Epithelial cell of proximal tubule (primary cell): ENCODE data around the gene CDK5RAP1. TPM values are rescaled to one million over a fixed set of nuclear protein-coding genes. Genes with fewer than 3 reads are reported as not detected.

Experiments used
- DNase-seq: peaks from one replicate; pipeline ENCODE4 v3.0.0-alpha.2; 2011; ENCODE audit warnings: low read depth
- H3K4me3 ChIP-seq: 2 replicates; pipeline ENCODE4 v1.5.1; 2011; ENCODE audit warnings: low read depth, mild to moderate bottlenecking, low read length
- total RNA-seq: library from RNA; depleted of rRNA; stranded (reverse); fragments of >200 nt; gene quantifications from 2 replicates; pipeline ENCODE4 v1.2.3, GENCODE V29; 2015
- TF ChIP-seq, protein P1 (sequence below): conservative IDR thresholded peaks from 2 replicates; pipeline ENCODE4 v1.5.1; 2012; ENCODE audit warnings: low read depth, mild to moderate bottlenecking, low read length

The CDK5RAP1 gene, protein sequence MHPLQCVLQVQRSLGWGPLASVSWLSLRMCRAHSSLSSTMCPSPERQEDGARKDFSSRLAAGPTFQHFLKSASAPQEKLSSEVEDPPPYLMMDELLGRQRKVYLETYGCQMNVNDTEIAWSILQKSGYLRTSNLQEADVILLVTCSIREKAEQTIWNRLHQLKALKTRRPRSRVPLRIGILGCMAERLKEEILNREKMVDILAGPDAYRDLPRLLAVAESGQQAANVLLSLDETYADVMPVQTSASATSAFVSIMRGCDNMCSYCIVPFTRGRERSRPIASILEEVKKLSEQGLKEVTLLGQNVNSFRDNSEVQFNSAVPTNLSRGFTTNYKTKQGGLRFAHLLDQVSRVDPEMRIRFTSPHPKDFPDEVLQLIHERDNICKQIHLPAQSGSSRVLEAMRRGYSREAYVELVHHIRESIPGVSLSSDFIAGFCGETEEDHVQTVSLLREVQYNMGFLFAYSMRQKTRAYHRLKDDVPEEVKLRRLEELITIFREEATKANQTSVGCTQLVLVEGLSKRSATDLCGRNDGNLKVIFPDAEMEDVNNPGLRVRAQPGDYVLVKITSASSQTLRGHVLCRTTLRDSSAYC
- 28.8 and 42.1 TPM in 2 replicates for total RNA-seq

DNA sequence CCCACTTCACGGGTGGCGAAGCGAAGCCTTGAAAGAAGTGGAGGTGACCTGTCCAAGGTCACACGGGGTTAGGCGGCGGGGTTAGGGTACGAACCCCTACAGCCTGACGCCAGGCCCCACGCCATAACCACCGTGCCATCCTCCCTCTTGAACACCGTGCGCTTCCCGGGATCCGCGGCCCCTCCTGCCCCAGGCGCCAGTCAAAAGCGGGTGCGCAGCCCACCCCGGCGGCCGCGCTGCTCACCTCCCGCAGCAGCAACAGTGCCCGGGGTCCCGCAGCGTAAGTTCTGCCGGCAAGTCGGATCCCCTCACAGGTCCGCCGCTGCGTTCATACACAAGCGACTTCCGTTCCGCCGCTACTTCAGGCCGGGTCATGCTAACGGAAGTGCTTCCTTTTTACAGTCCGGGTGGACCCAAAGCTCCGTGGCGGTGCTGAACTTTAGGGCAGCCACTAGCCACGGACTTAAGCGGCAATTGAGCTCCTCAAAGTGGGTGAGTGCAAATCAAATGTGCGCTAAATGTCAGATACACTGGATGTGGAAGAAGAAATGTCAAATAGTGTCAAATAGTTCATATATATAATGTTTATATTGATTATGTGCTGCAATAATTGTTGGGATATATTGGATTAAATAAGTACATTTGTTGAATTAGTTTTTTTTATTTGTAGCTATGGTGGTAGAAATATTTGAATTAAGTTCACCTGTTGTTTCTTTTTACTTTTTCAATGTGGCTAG is at the start of gene CDK5RAP1:
Gene CDK5RAP1, minus strand, starts transcription at position 336 of the 737 bp plus-strand sequence. CDS start 4,455 bp downstream, outside the sequence.
- peak; percentile 63 for DNase-seq
- H3K4me3 ChIP-seq = peak within 1 kb of the TSS; percentile 78
- TF ChIP-seq, protein P1, sequence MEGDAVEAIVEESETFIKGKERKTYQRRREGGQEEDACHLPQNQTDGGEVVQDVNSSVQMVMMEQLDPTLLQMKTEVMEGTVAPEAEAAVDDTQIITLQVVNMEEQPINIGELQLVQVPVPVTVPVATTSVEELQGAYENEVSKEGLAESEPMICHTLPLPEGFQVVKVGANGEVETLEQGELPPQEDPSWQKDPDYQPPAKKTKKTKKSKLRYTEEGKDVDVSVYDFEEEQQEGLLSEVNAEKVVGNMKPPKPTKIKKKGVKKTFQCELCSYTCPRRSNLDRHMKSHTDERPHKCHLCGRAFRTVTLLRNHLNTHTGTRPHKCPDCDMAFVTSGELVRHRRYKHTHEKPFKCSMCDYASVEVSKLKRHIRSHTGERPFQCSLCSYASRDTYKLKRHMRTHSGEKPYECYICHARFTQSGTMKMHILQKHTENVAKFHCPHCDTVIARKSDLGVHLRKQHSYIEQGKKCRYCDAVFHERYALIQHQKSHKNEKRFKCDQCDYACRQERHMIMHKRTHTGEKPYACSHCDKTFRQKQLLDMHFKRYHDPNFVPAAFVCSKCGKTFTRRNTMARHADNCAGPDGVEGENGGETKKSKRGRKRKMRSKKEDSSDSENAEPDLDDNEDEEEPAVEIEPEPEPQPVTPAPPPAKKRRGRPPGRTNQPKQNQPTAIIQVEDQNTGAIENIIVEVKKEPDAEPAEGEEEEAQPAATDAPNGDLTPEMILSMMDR = no peak

DNA sequence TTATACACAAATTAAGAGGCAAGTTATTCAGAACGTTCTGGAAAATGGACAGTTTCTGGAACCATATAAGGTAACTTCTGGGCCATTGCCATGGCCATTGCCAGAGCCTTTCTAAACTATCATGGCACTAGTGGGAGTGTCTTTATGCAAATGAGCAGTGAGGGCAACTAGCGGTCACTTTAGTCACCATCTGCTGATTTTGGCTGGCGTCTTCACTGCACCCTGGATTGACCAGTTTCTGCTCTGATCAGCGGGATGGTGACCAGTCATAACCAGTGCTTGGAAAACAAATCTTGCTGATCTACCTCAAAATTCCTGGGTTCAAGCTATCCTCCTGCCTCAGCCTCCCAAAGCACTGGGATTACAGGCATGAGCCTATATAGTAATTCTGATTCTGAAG is 49.5 kb upstream of the CDK5RAP1 start:
- no peak overlapping the region for H3K4me3 ChIP-seq
- TF ChIP-seq, protein P1 = no peak
- no peak for DNase-seq

DNA sequence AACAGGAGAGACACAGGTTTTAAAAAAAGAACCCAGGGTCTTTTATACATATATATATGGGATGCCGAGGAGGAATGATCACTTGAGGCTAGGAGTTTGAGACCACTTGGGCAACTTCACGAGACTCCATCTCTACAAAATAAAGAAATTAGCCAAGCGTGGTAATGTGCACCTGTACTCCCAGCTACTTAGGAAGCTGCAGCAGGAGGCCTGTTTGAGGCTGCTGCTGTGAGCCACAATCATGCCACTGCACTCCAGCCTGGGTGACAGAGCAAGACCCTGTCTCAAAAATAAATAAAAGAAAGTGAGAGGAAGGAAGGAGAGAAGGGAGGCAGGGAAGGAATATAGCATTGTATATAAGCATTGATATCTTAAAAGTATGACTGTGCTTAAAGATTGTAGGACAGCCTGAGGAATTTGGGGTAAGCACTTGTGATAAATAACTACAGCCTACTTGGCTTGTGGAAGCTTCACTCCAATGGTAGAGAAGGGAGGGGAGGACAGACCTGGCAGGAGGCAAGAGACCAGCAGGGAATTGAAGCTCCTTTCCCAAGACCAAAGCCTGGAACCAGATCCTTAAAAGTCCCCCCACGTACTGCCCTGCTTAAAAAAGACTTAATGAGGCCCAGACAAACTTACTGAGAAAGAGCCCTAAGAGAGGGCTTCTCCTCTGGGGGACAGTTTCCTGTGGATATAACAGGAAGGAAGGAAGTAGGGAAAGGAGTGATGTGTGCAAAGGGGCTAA is 44.7 kb upstream of the CDK5RAP1 start:
- TF ChIP-seq, protein P1 = no peak
- H3K4me3 ChIP-seq = no peak overlapping the region
- no peak for DNase-seq

DNA sequence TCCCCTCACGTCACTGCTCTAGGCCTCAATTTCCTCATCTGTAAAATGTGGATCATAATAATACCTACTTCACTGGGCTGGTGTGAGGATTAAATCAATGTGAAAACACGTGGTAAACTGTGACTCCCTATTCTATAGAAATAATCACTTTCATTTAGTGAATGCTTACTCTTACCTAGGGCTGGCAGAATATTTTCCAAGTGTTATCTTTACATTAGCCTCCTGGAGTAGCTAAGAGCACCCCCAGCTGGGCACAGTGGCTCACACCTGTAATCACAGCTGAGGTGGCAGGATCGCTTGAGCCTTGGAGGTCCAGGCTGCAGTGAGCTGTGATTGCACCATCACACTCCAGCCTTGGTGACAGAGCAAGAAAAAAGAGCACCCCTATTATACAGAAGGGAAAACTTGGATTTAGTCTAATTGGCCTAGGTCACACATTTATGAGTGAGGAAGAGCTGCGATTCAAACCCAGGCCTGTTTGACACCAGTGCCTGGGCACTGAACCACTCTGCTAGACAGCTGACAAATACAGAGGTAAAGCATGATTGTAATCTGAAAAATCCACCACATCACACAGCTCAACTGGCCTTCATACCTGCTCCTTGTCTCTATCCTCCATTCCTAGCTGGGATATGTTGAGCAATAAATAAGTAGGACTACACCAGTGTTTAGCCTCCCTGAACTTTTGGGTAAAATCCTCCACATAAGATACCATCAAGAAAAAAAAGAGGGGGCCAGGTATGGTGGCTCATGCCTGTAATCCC is 43.7 kb upstream of the CDK5RAP1 start:
- peak overlapping the region; percentile 79 for H3K4me3 ChIP-seq
- DNase-seq = no peak

DNA sequence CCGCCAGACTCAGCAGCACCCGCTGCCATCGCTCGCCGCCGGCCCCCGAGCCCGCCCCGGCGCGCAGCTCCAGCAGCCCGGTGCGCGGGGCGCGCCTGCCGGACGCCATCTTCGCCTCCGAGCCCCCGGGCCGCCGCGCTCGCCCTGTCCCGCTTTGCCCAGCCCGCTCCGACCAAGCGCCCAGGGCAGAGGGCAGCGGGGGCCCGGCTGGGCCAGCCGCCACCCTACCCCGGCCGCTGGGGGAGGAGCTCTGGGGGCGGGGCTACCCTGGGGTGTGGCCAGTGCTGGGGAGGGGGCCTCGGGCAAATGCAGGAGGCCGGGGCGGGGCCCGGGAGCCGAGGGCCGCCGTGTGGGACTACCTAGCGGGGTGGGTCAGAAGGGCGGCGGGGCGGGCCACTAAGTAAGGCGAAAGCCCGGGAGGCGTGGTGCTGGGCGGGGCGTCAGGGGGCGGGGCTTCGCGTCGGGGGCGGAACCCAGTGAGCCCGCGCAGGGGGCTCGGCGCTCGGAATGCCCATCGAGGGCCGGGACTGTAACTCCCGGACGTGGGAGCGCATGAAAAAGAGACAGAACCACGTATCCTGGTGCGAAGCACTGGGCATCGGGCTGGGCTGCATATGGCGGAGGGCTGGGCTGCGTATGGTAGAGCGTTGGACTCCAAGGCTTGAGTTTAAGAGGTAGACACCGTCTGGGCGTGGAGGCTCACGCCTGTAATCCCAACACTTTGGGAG is 42.4 kb upstream of the CDK5RAP1 start, which contains the start of gene SNTA1:
Gene SNTA1, minus strand, starts transcription at position 252 of the 728 bp plus-strand sequence. Its CDS starts 143 bp downstream, at position 109.
- no peak for DNase-seq
- TF ChIP-seq, protein P1 = no peak
- peak within 1 kb of the TSS; percentile 79 for H3K4me3 ChIP-seq

More for the DNA sequence above, 43.7 kb upstream of the CDK5RAP1 start:
- TF ChIP-seq, protein P1 = peak; percentile 55
